OCI-M2 (cell line): ENCODE measurements around the gene ITK.

Experiments
- DNase-seq: peaks from one replicate; lab custom pipeline; 2025; ENCODE audit not compliant: unreplicated experiment; lab: John Stamatoyannopoulos, UW

ITK gene

GRCh38 chr5:157303667-157304327 lies 123.2 kb downstream of the ITK start:
- no peak for DNase-seq
